GM12872 (cell line): ENCODE results near the gene SUSD1.

Source experiments
- TF ChIP-seq, protein P1 (sequence below): IDR thresholded peaks from 3 replicates; pipeline ENCODE4 v1.5.1; 2011; ENCODE audit warnings: low read depth, mild to moderate bottlenecking, low read length, moderate library complexity; ENCODE audit not compliant: insufficient read depth

The SUSD1 gene

DNA sequence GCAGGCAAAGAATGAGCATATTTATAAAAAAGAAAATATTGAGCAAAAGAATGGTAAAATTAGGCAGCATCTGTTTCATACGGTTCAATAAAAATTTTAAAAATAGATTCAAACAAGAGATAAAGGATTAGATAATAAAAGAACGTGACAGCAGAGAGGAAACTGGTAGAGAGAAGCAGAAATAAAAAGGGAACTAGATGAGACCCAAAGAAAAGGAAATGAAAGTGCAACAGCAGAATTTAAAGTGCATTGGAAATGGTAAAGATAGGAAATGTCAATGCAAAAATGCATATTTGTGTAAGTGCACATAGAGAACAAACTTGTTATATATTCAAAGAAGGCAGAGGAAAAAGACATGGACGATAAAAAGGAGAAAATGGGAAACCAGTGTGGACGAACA lies 70.2 kb downstream of the SUSD1 start:
- TF ChIP-seq, protein P1, sequence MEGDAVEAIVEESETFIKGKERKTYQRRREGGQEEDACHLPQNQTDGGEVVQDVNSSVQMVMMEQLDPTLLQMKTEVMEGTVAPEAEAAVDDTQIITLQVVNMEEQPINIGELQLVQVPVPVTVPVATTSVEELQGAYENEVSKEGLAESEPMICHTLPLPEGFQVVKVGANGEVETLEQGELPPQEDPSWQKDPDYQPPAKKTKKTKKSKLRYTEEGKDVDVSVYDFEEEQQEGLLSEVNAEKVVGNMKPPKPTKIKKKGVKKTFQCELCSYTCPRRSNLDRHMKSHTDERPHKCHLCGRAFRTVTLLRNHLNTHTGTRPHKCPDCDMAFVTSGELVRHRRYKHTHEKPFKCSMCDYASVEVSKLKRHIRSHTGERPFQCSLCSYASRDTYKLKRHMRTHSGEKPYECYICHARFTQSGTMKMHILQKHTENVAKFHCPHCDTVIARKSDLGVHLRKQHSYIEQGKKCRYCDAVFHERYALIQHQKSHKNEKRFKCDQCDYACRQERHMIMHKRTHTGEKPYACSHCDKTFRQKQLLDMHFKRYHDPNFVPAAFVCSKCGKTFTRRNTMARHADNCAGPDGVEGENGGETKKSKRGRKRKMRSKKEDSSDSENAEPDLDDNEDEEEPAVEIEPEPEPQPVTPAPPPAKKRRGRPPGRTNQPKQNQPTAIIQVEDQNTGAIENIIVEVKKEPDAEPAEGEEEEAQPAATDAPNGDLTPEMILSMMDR, result no peak

DNA sequence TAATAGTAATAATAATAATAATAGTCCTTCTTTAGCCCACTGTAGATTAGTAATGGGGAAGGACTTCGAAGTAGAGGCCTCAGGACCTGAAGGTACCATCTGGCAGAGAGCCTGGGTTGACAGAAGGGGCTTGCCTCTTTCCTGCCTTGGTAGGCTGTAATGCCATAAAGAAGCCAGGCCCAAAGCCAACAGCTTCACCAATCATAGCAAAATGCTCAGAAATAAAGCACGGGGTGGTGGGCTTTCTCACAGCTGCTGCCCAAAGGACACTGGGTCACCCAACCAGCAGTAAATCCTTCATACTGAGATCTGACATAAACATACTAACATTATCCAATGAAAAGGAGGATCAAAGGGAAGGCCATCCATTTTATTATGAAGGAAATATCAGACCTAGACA lies 70.7 kb downstream of the SUSD1 start:
- TF ChIP-seq, protein P1, result no peak

DNA sequence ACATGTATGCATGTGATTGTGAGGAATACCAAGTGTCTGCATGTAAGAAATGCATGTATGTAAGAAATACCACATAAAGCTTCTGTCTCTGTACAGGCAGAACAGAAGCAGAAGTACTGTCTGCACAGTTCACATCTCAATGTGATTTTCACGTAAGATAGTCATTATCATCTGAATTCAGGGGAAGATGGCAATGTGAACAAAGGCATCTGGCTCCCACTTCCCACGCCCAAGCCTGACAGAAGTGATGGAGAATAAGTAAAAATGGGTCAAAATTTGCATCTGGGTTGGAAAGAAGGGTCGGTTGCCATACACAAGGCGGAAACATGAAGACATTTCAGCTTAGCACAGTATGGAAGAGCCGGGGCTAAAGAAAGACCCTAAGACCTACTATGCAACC lies 71.7 kb downstream of the SUSD1 start:
- TF ChIP-seq, protein P1, result no peak

DNA sequence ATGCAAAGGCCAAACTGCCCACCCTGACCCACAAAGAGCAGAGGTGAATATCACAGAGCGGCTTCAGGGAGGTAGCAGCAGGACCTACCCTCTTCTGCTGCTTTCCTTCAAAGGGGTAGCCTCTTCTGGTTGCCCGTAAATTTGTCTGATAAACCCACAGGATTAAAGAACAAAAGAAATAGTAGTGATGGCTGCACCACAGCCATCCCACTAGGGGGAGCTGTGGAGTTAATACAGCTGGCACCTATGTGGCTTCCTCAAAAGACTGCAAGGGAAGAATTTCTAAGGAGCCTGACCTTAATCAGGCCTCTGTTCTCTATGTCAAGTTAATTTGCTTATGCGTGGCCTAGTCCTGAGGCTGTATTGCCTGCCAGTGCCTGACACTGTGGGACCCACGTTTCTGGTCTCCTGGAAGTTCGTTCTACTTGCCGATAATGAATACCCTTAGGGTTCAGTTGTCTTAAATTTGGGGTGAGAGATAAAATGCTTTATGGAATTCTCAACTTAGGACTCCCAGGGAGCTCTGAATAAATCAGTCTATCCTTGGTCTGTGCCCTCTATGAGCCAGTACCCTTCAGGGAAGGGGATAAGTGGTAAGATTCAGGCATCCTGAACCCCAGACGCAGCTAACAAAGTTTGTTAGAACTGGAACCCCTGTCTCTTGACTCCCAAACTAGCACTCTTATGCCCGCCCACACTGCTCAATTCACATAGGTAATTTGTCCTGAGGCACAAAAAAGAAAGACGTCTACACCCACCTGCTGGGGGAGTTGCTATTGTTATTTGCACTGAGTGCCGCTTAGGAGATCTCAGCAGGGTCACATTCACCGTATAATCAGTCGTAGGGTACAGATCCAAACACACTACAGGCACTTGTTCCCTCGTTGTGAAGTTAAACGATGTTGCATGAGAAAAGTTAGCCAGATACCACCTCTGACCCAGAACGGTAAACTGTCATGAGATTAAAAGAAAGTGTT lies 77.1 kb downstream of the SUSD1 start:
- TF ChIP-seq, protein P1, result peak; percentile 91

DNA sequence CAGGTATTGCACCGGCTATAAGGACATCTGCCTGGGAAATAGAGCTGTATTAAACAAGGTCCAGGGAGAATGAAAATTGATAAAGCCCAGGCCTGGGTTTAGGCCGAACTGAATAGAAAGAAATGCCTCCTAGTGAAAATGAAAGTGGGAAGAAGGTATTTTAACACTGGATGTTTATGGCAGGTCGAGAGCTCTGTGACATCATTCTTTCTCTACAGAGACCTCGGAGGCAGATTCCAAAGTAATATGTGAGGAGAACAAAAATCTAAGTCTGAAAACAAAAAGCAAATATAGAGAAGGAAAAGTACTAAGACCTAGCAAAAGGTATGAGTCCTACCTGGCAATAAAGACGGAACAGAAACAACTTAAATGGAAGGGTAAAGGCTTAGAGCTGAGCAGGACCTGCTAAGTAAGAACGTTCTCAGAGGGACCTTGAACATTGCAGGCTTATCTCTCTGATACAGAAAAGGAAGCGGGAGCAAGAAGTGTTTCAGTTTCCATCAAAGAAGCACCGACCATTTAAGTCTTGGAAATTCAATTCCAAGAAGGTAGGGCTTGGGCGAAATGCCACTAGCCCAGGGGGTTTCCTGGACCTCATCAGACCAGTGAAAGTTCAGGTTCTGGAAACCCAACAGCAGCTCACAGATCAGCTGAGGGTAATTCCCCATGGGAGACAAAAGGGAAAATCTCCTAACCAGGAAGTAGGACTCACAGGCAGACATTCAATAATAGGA lies 80.0 kb downstream of the SUSD1 start:
- TF ChIP-seq, protein P1, result no peak

DNA sequence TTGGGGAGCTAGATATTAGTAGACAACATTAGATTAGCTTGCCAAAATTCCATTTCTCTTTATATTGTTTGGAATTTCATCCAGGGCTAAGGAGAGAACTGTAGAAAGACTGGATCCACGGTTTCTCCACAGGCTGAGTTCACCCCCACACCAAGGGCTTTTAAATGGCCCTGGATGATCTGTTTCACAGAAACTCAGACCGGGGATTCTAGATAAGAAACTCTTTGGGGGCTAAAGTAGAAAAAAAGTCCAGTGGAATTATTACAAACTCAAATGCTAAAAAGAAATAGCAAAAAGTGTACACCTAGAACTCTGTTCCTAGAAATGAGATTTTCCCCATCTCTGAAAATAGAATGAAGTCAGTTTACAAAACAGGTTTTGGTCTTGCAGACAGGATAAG lies 80.9 kb downstream of the SUSD1 start:
- TF ChIP-seq, protein P1, result no peak

DNA sequence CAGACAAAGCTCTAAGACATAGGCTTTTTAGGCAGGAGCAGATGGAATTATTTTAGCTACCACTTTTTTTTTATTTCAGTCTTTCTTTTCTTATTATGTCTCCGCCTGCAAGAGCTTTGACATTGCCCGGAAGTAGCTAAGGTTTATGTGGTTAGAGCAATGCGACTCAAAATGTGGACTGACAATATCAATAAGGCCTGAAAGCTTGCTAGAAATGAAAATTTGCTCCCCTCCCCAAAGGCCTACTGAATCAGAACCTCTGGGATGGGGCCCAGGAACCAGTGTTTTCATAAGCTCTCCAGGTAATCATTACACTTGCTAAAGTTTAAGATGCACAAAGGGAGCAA lies 81.3 kb downstream of the SUSD1 start:
- TF ChIP-seq, protein P1, result no peak
